Transverse colon (tissue), 4 donors: ENCODE data around the gene CHID1. TPM values are rescaled to one million over a fixed set of nuclear protein-coding genes. Genes with fewer than 3 reads are reported as not detected.
A peak's percentile ranks its signal among the peaks of the same experiment; 100 is the strongest.

Experiments
- DNase-seq: peaks from one replicate; pipeline ENCODE4 v3.0.0-alpha.2; 2019
- H3K27ac ChIP-seq, 4 donors: fragments of 200-600 bp; sonication (generic); 2 replicates each; pipeline ENCODE4 v1.5.1; 2016 to 2018; ENCODE audit warnings: inconsistent platforms in 4 of 4
- H3K27me3 ChIP-seq: fragments of 200-600 bp; sonication (generic); 2 replicates; pipeline ENCODE4 v1.5.1; 2017; ENCODE audit warnings: inconsistent platforms
- H3K36me3 ChIP-seq, 4 donors: fragments of 200-600 bp; sonication (generic); 2 replicates each; pipeline ENCODE4 v1.5.1; 2017 to 2019; ENCODE audit warnings: inconsistent platforms in 4 of 4
- H3K4me1 ChIP-seq, 4 donors: fragments of 200-600 bp; sonication (generic); 2 replicates each; pipeline ENCODE4 v1.5.1; 2017 to 2020; ENCODE audit warnings: inconsistent platforms in 4 of 4
- H3K4me3 ChIP-seq, 4 donors: fragments of 200-600 bp; sonication (generic); 1 replicate in 1 of 4; 2 replicates in 3 of 4; pipeline versions ENCODE4 v1.5.1 to v1.6.1; 2017 to 2019; ENCODE audit warnings: inconsistent platforms in 4 of 4
- H3K9me3 ChIP-seq, 2 donors: fragments of 200-600 bp; sonication (generic); 2 replicates each; pipeline ENCODE4 v1.5.1; 2017 to 2019; ENCODE audit warnings: inconsistent platforms in 2 of 2
- EP300 ChIP-seq: sonication (generic); formaldehyde crosslinking; IDR thresholded peaks from one replicate; pipeline ENCODE4 v1.6.1; 2017; ENCODE audit warnings: antibody characterized with exemption, low read depth
- POLR2A ChIP-seq: fragments of 450-650 bp; IDR thresholded peaks from one replicate; pipeline ENCODE4 v1.6.1; 2016; ENCODE audit warnings: antibody characterized with exemption, mild to moderate bottlenecking, moderate library complexity
- POLR2AphosphoS5 ChIP-seq, 3 donors: sonication (generic); formaldehyde crosslinking; IDR thresholded peaks; one replicate each; pipeline ENCODE4 v1.6.1; 2016; ENCODE audit warnings: antibody characterized with exemption in 3 of 3
- WGBS, 2 donors: methylation state at CpG; one replicate each; pipeline ENCODE4 v1.1.5; 2018; ENCODE audit warnings: low coverage in 1 of 2; 5-methylcytosine and 5-hydroxymethylcytosine counted together
- in situ Hi-C, 4 donors: fragments of 200-750 bp; cut with MboI; loops; one replicate each; pipeline versions ENCODE4 v1.15.0 to v1.15.1; 2017; ENCODE audit warnings: low sequenced_read_pairs in 3 of 4, low pct_ligation_motif_present in 1 of 4, low pct_unique_long_range_greater_than_20kb in 1 of 4
- intact Hi-C: fragments of 100-400 bp; cut with DNase I; formaldehyde crosslinking; loops from one replicate; pipeline ENCODE4 v1.15.1; 2023; ENCODE audit warnings: low total_unique reads
- total RNA-seq, 4 donors: library from RNA; depleted of rRNA; stranded (reverse); fragments of >200 nt; gene quantifications; one replicate each; pipeline ENCODE4 v1.1.0, GENCODE V29; 2016
- TF ChIP-seq, protein P1 (sequence below), 5 experiments: fragments of 200-600 bp in 3 of 5; fragments of 450-650 bp in 2 of 5; sonication (generic) in 3 of 5; IDR thresholded peaks; 1 replicate in 2 of 5; 2 replicates in 3 of 5; pipeline ENCODE4 v1.5.1; 2016 to 2017; ENCODE audit warnings: antibody characterized with exemption in 5 of 5, inconsistent platforms in 3 of 5, mild to moderate bottlenecking in 2 of 5, moderate library complexity in 1 of 5

CHID1 gene
- total RNA-seq, 4 donors from 2014 or later = 15.3 to 58.2 (median 41.4) TPM

DNA sequence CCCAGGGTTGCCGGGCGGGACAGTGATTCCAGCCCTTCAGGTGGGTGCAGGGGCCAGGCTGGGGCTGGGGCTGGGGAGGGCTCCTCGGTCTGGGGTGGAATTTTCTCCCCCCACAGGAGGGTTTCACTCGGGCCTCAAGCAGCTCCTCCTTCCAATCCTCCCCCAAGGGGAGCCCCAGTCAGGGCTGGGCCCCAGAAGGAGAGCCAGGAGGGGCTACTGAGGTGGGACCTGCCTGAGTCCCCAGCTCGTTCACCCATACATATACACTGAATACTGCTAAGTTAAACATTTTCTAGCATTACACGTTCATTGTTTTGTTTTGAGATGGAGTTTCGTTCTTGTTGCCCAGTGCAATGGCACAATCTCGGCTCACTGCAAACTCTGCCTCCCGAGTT is 84.4 kb downstream of the CHID1 start:
- WGBS, 2 donors = 43% methylated on average over 6 of the region's 9 CpGs; no CpG with 5 or more reads in 1 of the 2 donors

DNA sequence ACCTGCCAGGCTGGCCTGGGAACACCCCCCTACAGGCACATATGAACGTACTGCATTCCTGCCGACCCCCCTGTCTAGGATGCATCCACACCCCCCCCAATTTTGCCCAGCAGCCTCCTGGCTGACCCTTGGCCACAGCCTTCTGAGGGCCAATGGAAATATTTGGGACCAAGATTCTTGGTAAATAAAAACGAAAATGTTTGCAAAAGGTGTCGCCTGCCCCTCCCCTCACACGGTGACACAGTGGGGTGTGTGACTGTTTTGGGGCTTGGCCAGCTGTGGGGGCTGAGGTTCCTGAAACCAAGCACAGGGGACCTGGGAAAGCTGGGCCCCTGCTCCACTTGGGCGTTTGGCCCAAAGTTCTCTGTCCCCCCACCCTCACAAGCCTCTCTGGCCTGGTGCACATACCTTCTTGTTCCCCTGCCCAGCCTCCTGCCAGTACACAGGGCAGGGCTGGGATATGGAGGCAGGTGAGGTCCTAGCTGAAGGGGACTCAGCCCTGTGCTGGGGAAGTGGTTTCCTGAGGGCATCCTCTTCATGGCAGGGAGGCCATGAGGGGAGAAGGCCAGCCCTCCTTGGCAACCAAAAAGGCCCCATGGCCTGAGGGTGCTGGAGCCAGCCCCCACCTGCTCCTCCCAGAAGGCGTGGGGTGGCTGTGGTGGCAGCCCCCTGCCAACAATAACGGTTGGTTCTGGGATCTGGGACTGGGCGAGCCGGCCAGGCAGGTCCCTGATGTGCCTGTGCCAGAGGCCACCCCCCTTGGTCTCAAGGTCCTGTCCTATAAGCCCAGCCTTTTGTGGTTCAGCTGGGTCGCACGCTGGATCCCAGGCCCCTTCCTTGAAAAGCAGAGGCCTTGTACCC is 85.0 kb downstream of the CHID1 start:
- peaks cover 34 to 87% (median 83%) of the 10 kb centered on the region in 4 donors for H3K4me1 ChIP-seq
- in situ Hi-C loops (no loop called here), intact Hi-C loops (no loop called here)
- 56% methylated on average over 10 of the region's 12 CpGs; no CpG with 5 or more reads in 1 of the 2 donors for WGBS, 2 donors
- H3K4me3 ChIP-seq = peak overlapping the region in 2 of 4 donors; percentile 50 to 64
- H3K9me3 ChIP-seq = no peaks in the 10 kb centered on the region
- H3K27ac ChIP-seq = peak overlapping the region; percentile 91 to 95 (median 94)
- H3K36me3 ChIP-seq = peaks cover 0 to 14% (median 0%) of the 10 kb centered on the region in 4 donors
- DNase-seq = peak; percentile 72
- TF ChIP-seq, protein P1, sequence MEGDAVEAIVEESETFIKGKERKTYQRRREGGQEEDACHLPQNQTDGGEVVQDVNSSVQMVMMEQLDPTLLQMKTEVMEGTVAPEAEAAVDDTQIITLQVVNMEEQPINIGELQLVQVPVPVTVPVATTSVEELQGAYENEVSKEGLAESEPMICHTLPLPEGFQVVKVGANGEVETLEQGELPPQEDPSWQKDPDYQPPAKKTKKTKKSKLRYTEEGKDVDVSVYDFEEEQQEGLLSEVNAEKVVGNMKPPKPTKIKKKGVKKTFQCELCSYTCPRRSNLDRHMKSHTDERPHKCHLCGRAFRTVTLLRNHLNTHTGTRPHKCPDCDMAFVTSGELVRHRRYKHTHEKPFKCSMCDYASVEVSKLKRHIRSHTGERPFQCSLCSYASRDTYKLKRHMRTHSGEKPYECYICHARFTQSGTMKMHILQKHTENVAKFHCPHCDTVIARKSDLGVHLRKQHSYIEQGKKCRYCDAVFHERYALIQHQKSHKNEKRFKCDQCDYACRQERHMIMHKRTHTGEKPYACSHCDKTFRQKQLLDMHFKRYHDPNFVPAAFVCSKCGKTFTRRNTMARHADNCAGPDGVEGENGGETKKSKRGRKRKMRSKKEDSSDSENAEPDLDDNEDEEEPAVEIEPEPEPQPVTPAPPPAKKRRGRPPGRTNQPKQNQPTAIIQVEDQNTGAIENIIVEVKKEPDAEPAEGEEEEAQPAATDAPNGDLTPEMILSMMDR (IDR thresholded peaks at IDR 0.05) = no peak
- TF ChIP-seq POLR2AphosphoS5 (IDR thresholded peaks at IDR 0.05) (peak in 1 of 3 donors; percentile 43), EP300 (no peak), POLR2A (peak; percentile 34)
- peaks cover 54% of the 10 kb centered on the region for H3K27me3 ChIP-seq

More for the DNA sequence above, 84.4 kb downstream of the CHID1 start:
- Histone ChIP-seq H3K27ac (peak overlapping the region; percentile 91 to 95 (median 94)), H3K9me3 (no peaks in the 10 kb centered on the region), H3K4me3 (peak overlapping the region in 2 of 4 donors; percentile 50 to 64), H3K27me3 (peaks cover 60% of the 10 kb centered on the region), H3K36me3 (peaks cover 0 to 14% (median 0%) of the 10 kb centered on the region in 4 donors), H3K4me1 (peaks cover 32 to 87% (median 82%) of the 10 kb centered on the region in 4 donors)
- DNase-seq = no peak
- in situ Hi-C loops (no loop called here), intact Hi-C loops (no loop called here)
- TF ChIP-seq EP300 (no peak), POLR2AphosphoS5 (IDR thresholded peaks at IDR 0.05) (no peak), POLR2A (no peak)
- TF ChIP-seq, protein P1 (IDR thresholded peaks at IDR 0.05) = no peak

DNA sequence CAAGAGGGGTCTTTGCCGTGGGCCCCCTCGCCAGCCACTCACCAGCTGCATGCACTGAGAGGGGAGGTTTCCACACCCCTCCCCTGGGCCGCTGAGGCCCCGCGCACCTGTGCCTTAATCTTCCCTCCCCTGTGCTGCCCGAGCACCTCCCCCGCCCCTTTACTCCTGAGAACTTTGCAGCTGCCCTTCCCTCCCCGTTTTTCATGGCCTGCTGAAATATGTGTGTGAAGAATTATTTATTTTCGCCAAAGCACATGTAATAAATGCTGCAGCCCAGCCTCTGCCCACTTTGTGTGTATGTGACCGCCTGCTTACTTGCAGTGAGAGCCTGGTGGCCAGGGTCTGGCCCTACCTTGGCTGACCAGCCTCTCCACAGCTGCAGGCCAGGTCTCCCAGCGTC is 85.7 kb downstream of the CHID1 start:
- Histone ChIP-seq H3K27ac (peak overlapping the region; percentile 91 to 95 (median 94)), H3K4me3 (no peak overlapping the region), H3K4me1 (peaks cover 29 to 87% (median 80%) of the 10 kb centered on the region in 4 donors), H3K27me3 (peaks cover 48% of the 10 kb centered on the region), H3K36me3 (peaks cover 0 to 14% (median 0%) of the 10 kb centered on the region in 4 donors), H3K9me3 (no peaks in the 10 kb centered on the region)
- no peak for DNase-seq
- intact Hi-C loops (no loop called here), in situ Hi-C loops (no loop called here)
- TF ChIP-seq EP300 = no peak
- TF ChIP-seq, protein P1 (IDR thresholded peaks at IDR 0.05) = no peak
- no peak for TF ChIP-seq POLR2AphosphoS5 (IDR thresholded peaks at IDR 0.05)
- TF ChIP-seq POLR2A = no peak
- 62% methylated on average over 11 of the region's 11 CpGs; no CpG with 5 or more reads in 1 of the 2 donors for WGBS, 2 donors

DNA sequence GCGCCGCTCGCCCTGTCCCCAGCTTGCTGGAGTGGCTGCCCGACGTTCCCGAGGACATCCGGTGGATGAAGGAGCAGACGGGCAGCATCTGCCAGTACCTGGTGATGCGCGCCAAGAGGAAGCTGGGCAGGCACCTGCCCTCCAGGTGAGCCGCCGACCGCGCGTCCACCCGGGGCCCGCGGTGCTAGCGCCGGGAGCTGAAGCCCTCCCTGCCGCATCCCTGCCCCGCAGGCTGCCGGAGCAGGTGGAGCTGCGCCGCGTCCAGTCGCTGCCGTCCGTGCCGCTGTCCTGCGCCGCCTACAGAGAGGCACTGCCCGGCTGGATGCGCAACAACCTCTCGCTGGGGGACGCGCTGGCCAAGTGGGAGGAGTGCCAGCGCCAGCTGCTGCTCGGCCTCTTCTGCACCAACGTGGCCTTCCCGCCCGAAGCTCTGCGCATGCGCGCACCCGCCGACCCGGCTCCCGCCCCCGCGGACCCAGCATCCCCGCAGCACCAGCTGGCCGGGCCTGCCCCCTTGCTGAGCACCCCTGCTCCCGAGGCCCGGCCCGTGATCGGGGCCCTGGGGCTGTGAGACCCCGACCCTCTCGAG is 86.2 kb downstream of the CHID1 start:
- H3K9me3 ChIP-seq = no peaks in the 10 kb centered on the region
- peaks cover 25 to 82% (median 74%) of the 10 kb centered on the region in 4 donors for H3K4me1 ChIP-seq
- peaks cover 43% of the 10 kb centered on the region for H3K27me3 ChIP-seq
- no peak overlapping the region for H3K4me3 ChIP-seq
- H3K36me3 ChIP-seq = peaks cover 0 to 14% (median 0%) of the 10 kb centered on the region in 4 donors
- peak; percentile 62 for DNase-seq
- TF ChIP-seq POLR2AphosphoS5 (IDR thresholded peaks at IDR 0.05) (peak in 2 of 3 donors; percentile 49 to 54), POLR2A (no peak)
- WGBS, 2 donors = 58% methylated on average over 51 of the region's 59 CpGs; no CpG with 5 or more reads in 1 of the 2 donors
- intact Hi-C loops (no loop called here), in situ Hi-C loops (no loop called here)
- peak overlapping the region; percentile 91 to 95 (median 94) for H3K27ac ChIP-seq
